Osteocyte (in vitro differentiated cells): ENCODE data around the gene ANAPC5. TPM values are rescaled to one million over a fixed set of nuclear protein-coding genes. Genes with fewer than 3 reads are reported as not detected.
"Not testable (repeated sequence)": the region's sequence is repeated elsewhere in the genome, so short reads cannot be mapped to it uniquely, and the experiment has no call there.

Source experiments
- DNase-seq: peaks from one replicate; pipeline ENCODE4 v3.0.0; 2021; ENCODE audit warnings: mixed read lengths; ENCODE audit not compliant: unreplicated experiment; ENCODE audit errors: extremely low spot score
- H3K27ac Mint-ChIP-seq: one replicate; pipeline ENCODE4 v1.8.0; 2021; ENCODE audit warnings: mild to moderate bottlenecking, mixed read lengths; ENCODE audit not compliant: unreplicated experiment
- H3K27me3 Mint-ChIP-seq: one replicate; pipeline ENCODE4 v1.8.0; 2021; ENCODE audit warnings: mixed read lengths; ENCODE audit not compliant: unreplicated experiment
- H3K36me3 Mint-ChIP-seq: one replicate; pipeline ENCODE4 v1.8.0; 2021; ENCODE audit warnings: mixed read lengths; ENCODE audit not compliant: unreplicated experiment
- H3K4me1 Mint-ChIP-seq: one replicate; pipeline ENCODE4 v1.8.0; 2021; ENCODE audit warnings: mixed read lengths; ENCODE audit not compliant: unreplicated experiment
- H3K4me3 Mint-ChIP-seq: one replicate; pipeline ENCODE4 v1.8.0; 2021; ENCODE audit warnings: mild to moderate bottlenecking, moderate library complexity, mixed read lengths; ENCODE audit not compliant: unreplicated experiment
- H3K9me3 Mint-ChIP-seq: one replicate; pipeline ENCODE4 v1.8.0; 2021; ENCODE audit warnings: mixed read lengths; ENCODE audit not compliant: unreplicated experiment
- CTCF ChIP-seq: fragments of 200-600 bp; sonication (generic); IDR thresholded peaks from 2 replicates; pipeline ENCODE4 v1.5.0; 2021; ENCODE audit warnings: antibody characterized with exemption, mild to moderate bottlenecking, moderate library complexity
- total RNA-seq: library from RNA; stranded (reverse); gene quantifications from 2 replicates; pipeline ENCODE4 v1.2.1, GENCODE V29; 2021

Gene ANAPC5
- total RNA-seq, 1 donor from 2014 or later = 130 TPM

GRCh38 chr12:121383601-121384021 lies 31.4 kb upstream of the ANAPC5 start:
- H3K9me3 Mint-ChIP-seq = no peaks in the 10 kb centered on the region
- no peak overlapping the region for H3K27ac Mint-ChIP-seq
- peak; percentile 26 for TF ChIP-seq CTCF
- no peaks in the 10 kb centered on the region for H3K36me3 Mint-ChIP-seq
- DNase-seq = no peak
- peaks cover 2% of the 10 kb centered on the region for H3K27me3 Mint-ChIP-seq
- H3K4me1 Mint-ChIP-seq = no peaks in the 10 kb centered on the region
- no peak overlapping the region for H3K4me3 Mint-ChIP-seq

- H3K4me3 Mint-ChIP-seq = no peak overlapping the region
Observed at GRCh38 chr12:121379945-121380344, 27.7 kb upstream of the ANAPC5 start.

GRCh38 chr12:121378736-121379135 lies 26.5 kb upstream of the ANAPC5 start:
- peaks cover 10% of the 10 kb centered on the region for H3K27me3 Mint-ChIP-seq
- TF ChIP-seq CTCF = no peak
- H3K36me3 Mint-ChIP-seq = no peaks in the 10 kb centered on the region
- no peak overlapping the region for H3K4me3 Mint-ChIP-seq
- no peaks in the 10 kb centered on the region for H3K4me1 Mint-ChIP-seq
- no peak for DNase-seq
- no peak overlapping the region for H3K27ac Mint-ChIP-seq
- H3K9me3 Mint-ChIP-seq = no peaks in the 10 kb centered on the region

More at GRCh38 chr12:121379945-121380344, 27.7 kb upstream of the ANAPC5 start:
- no peaks in the 10 kb centered on the region for H3K9me3 Mint-ChIP-seq
- no peak overlapping the region for H3K27ac Mint-ChIP-seq
- DNase-seq = no peak
- peaks cover 10% of the 10 kb centered on the region for H3K27me3 Mint-ChIP-seq
- H3K4me1 Mint-ChIP-seq = no peaks in the 10 kb centered on the region
- no peak for TF ChIP-seq CTCF
- H3K36me3 Mint-ChIP-seq = no peaks in the 10 kb centered on the region

- no peak overlapping the region for H3K4me3 Mint-ChIP-seq
- no peak for DNase-seq
- no peak overlapping the region for H3K27ac Mint-ChIP-seq
- H3K4me1 Mint-ChIP-seq = no peaks in the 10 kb centered on the region
- no peak for TF ChIP-seq CTCF
- H3K27me3 Mint-ChIP-seq = peaks cover 10% of the 10 kb centered on the region
- no peaks in the 10 kb centered on the region for H3K9me3 Mint-ChIP-seq
- H3K36me3 Mint-ChIP-seq = no peaks in the 10 kb centered on the region
Observed at GRCh38 chr12:121376754-121377697, 24.8 kb upstream of the ANAPC5 start.

GRCh38 chr12:121374945-121375584 lies 22.9 kb upstream of the ANAPC5 start:
- not testable (repeated sequence) for H3K36me3 Mint-ChIP-seq, DNase-seq, H3K27ac Mint-ChIP-seq, H3K9me3 Mint-ChIP-seq, H3K4me3 Mint-ChIP-seq, H3K27me3 Mint-ChIP-seq, H3K4me1 Mint-ChIP-seq

GRCh38 chr12:121374336-121374735 lies 22.1 kb upstream of the ANAPC5 start:
- H3K4me1 Mint-ChIP-seq, H3K9me3 Mint-ChIP-seq, H3K27me3 Mint-ChIP-seq, H3K27ac Mint-ChIP-seq, DNase-seq, H3K4me3 Mint-ChIP-seq, H3K36me3 Mint-ChIP-seq: not testable (repeated sequence)
